DND-41 (cell line): Measurements from ENCODE around the gene VIT.

ENCODE experiments used
- EZH2 ChIP-seq: IDR thresholded peaks from 3 replicates; pipeline ENCODE4 v1.6.1; 2012; ENCODE audit warnings: borderline replicate concordance, low read depth, mild to moderate bottlenecking, moderate library complexity, low read length, inconsistent platforms; ENCODE audit not compliant: severe bottlenecking
- TF ChIP-seq, protein P1 (sequence below): IDR thresholded peaks from 2 replicates; pipeline ENCODE4 v1.5.1; 2012; ENCODE audit warnings: borderline replicate concordance, low read length, moderate library complexity, mild to moderate bottlenecking; ENCODE audit not compliant: poor library complexity, severe bottlenecking; ENCODE audit errors: extremely low read depth

DNA sequence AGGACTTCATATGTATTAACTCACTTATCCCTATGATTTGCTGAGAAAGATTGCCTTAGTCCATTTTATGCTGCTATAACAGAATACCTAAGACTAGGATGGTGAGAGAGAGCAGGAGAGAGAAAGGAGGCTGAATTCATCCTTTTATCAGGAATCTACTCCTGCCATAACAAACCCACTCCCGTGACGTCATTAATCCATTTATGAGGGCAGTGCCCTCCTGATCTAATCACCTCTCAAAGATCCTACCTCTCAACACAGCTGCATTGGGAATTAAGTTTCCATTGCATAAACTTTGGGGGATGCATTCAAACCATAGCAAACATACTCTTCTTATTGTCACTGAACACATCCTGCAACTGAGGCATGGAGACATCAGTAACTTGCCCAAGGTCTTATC lies 122.0 kb downstream of the VIT start:
- TF ChIP-seq, protein P1, sequence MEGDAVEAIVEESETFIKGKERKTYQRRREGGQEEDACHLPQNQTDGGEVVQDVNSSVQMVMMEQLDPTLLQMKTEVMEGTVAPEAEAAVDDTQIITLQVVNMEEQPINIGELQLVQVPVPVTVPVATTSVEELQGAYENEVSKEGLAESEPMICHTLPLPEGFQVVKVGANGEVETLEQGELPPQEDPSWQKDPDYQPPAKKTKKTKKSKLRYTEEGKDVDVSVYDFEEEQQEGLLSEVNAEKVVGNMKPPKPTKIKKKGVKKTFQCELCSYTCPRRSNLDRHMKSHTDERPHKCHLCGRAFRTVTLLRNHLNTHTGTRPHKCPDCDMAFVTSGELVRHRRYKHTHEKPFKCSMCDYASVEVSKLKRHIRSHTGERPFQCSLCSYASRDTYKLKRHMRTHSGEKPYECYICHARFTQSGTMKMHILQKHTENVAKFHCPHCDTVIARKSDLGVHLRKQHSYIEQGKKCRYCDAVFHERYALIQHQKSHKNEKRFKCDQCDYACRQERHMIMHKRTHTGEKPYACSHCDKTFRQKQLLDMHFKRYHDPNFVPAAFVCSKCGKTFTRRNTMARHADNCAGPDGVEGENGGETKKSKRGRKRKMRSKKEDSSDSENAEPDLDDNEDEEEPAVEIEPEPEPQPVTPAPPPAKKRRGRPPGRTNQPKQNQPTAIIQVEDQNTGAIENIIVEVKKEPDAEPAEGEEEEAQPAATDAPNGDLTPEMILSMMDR = no peak
- no peak for TF ChIP-seq EZH2
